ENCODE results near the gene TNFAIP8L2.

GRCh38 chr1:151130987-151131586, 25.4 kb upstream of the TNFAIP8L2 start:
- TF ChIP-seq, protein P1, sequence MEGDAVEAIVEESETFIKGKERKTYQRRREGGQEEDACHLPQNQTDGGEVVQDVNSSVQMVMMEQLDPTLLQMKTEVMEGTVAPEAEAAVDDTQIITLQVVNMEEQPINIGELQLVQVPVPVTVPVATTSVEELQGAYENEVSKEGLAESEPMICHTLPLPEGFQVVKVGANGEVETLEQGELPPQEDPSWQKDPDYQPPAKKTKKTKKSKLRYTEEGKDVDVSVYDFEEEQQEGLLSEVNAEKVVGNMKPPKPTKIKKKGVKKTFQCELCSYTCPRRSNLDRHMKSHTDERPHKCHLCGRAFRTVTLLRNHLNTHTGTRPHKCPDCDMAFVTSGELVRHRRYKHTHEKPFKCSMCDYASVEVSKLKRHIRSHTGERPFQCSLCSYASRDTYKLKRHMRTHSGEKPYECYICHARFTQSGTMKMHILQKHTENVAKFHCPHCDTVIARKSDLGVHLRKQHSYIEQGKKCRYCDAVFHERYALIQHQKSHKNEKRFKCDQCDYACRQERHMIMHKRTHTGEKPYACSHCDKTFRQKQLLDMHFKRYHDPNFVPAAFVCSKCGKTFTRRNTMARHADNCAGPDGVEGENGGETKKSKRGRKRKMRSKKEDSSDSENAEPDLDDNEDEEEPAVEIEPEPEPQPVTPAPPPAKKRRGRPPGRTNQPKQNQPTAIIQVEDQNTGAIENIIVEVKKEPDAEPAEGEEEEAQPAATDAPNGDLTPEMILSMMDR (conservative IDR thresholded peaks at IDR 0.05; ENCODE audit: low read depth, low read length): no peak
- no peak for TF ChIP-seq EZH2 (IDR thresholded peaks at IDR 0.05; ENCODE audit: borderline replicate concordance, low read depth, low read length, poor library complexity, severe bottlenecking)

All from A673 (cell line).